GM21529 (cell line): ENCODE results near the gene MSI2.

Experiments
- ATAC-seq: cut with Tn5 transposase; IDR thresholded peaks from one replicate; pipeline ENCODE4 v1.9.1; 2021; ENCODE audit not compliant: unreplicated experiment

The MSI2 gene

GRCh38 chr17:57406981-57407286 is 150.6 kb downstream of the MSI2 start:
- ATAC-seq = no peak

DNA sequence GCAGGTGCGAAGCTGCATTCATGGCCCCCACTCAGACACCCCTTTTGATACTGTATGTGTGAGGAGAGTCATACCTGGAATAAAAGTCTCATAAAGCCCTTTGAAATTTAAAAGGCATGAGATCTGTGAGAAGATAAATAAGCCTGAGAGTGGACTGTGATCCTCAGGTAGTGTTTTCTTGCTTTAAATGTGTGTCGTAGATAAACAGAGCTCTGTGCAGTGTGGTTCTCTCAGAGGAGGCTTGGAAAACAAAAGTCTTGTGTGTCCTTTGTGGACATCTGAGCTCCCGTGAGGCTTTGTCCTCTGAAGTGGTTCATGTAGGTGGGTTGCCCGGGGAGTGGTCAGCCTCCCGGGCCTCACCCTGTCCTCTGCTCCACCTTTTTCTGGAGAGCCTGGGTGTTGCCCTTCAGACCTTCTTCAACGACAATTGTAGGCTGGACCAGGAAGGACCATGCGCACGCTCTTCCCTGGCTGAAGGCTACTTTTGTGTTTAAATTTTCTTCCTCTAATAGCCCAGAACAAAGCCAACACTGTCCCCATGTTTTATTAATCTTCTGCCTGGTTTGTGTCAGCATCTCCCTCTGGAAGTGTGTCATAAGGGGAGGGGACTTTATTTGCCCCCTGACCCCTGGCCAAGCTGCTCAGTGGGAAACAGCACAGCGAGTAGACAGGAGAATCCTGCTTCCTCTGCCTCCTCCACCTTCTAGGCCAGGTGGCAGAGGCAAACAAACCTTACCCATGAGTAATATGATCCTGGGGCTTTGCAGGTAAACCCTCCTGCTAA is 151.2 kb downstream of the MSI2 start:
- ATAC-seq = no peak

GRCh38 chr17:57408071-57408811 is 151.9 kb downstream of the MSI2 start:
- ATAC-seq = no peak

- no peak for ATAC-seq
Observed at GRCh38 chr17:57410169-57410568, 153.8 kb downstream of the MSI2 start.

DNA sequence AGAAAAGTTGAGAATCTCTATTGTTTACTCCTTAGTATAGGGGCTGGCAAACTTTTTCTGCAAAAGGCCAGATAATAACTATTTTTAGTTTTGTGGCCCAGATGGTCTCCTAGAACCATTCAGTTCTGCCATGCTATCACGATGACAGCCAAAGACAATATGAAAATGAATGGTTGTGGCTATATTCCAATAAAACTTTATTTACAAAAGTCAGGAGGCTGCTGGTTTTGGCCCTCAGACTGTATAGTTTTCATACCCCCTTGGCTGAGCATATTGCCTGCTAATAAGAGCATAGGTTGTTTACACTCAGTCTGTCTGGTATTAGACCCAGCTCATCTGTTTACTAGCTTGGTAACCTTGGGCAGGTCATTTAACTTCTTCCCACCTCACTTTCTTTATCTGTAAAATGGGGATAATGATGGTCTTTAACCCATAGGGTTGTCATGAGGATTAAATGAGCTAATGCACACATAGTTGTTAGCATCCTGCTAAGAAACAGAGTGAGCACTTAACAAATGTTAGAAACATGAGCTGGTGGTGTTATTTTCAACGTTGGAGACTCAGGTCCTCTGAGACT is 156.3 kb downstream of the MSI2 start:
- no peak for ATAC-seq

- no peak for ATAC-seq
Observed at GRCh38 chr17:57413848-57414651, 157.7 kb downstream of the MSI2 start.

DNA sequence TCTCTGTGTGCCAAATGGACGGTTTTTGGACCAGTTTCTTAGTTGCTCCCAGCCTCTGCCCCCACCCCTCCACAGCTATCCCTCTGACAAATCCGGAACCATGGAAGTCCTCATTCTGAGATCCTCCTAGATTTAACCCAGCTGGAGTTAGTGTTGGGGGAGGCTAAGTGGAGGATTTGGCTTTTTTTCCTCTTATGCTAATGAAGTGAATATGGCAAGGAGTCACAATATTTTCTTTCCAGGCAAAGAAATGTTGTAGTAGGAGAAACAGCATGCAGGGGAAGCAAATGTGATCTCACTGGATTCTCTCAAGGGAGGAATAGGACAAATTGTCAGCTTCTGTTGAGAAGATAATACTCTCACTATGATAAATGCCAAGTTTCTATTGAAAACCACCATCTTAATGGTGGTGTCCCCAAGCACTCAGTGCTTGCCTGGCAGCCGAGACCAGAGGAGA is 159.5 kb downstream of the MSI2 start:
- no peak for ATAC-seq

DNA sequence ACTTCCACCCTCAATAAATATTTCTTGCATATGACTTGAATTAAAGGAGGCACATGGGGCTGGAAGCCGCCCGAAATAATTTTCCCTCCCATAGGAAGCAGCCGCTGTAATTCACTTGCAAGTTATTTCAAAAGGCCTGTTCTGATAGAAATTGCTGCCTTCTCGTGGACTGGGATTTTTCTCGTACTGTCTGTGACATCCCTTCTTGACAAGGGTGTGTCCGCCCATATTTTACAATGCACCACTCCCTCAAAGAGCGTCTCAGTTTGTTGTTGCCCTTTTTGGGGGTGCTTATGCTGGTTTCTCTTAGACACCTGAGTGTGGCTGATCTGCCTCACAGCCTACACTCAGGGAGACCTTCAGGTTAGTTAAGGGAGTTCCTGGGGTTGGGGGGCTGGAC is 160.0 kb downstream of the MSI2 start:
- no peak for ATAC-seq

DNA sequence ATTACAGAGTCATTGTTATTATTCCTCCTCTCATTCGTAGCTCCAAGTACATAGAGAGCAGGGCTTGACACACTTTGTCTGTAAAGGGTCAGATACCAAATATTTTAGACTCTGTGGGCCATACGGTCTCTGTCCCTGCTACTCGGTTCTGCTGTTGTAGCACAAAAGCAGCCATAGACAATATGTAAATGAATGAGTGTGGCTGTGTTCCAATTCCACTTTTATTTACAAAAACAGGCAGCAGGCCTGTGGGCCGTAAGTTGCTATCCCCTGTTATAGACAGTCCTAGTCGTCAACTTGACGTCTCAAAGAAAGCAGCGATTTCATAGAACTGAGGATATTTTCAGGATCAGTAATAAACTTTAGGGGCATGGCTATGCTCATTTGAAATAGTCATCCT is 161.6 kb downstream of the MSI2 start:
- no peak for ATAC-seq

- no peak for ATAC-seq
Observed at GRCh38 chr17:57418463-57419246, 162.3 kb downstream of the MSI2 start.

DNA sequence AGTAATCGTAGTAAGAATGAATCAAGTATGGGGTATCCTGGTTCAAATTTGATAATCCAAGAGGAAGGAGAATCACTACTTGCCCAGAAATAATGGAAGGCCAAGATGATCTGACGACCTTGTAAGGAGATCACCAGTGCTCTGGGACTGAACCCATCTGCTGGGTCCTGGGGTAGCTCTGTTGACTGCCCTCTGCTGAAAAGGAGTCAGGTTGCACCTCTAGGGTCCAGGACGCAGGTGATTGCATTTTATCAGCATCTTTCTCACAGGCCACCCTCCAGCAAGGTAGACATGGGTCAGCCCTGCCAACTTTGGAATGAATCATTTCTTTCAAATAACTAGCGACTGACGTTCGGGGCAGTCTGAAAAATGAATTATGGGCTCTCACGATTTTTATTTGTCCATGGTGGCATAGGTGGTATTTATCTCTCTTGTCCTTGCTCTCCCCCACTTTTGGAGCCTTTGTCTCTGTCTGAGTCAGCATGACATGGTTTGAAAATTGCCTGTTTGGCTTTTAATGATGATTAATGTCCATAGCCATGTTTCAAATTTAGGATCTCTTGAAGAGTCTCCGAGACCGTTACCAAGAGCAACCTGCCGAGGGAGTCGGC is 163.7 kb downstream of the MSI2 start:
- no peak for ATAC-seq

DNA sequence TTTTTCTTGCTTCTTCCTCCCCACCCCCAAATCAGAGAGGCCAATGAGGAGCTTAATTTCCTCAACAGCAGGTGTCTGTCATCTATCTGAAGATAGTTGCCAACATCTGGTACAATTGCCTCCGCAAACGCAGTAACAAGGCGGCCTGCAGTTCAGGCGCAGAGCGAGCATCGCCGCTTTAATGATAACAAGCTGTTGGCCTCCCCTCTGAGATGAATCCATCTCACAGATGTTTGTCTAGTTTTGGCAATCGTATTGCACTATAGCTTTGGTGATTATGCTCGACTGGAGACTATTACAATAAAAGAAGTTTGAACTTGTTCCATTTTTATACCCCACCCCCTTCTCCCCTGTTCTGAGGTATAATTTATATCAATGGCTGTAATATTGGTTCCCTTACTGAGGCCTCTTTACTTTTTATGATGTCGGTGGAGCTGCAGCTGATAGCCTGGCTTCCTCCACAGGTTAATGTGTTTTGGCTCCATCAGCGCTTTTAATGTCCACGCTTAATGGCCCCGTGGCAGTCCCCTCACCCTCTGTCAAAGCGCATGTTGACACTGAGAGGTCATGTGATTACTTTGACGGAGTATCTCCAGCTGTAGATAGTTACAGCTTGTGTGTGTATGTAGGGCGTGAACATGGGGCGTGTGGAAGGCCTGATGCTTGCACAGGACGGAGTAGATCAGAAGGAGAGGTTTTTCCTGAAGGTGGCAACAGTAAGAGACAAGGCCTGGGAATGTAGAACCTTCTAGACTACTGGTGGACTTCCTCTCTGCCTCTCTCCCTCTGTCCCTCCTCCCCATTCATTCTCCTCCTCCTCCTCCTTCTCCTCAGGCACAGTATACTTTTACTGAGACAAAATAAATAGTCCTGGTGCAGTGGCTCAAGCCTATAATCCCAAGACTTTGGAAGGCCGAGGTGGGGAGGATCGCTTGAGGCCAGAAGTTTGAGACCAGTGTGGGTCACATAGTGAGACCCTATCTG is 164.7 kb downstream of the MSI2 start:
- no peak for ATAC-seq

GRCh38 chr17:57422574-57423164 is 166.3 kb downstream of the MSI2 start:
- ATAC-seq = peak; percentile 85

- no peak for ATAC-seq
Observed at GRCh38 chr17:57423541-57423940, 167.2 kb downstream of the MSI2 start.

DNA sequence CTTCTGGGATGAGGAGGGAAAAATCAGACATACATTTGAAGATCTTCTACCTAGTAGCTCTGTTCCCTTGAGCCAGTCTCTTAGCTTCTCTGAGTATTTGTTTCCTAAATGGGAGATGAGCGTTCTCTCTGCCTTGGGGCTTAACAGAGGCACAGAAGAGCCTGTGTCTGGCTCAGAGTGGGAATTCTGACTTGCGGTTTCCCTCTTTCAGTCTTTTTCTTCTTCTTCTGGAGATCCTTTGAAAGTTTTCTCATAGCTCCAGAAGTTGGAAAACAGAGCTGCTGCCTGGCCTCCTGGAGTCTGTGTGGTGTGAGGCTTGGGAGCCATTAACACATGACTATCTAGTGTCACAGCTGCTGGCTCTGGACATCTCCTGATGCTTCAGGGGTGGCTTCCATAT is 167.9 kb downstream of the MSI2 start:
- no peak for ATAC-seq

DNA sequence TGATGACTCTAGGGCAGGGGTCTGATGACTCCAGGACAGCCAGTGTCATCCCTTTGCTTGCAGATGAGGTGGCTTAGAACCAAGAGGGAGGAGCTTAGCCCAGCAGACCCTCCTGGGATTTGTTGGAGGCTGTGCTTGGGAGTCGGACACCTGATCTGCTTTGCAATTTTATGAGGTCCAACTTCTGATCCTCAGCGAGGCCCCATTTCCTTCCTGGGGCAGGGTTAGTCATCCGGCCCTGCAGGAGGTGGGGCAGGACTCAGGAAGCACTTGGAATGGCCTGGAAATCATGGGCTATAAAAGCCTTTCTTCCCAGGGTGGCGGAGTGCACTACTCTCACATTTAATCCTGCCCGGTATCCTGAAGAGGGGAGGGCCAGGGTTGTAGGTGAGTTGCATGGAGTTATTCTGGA is 168.5 kb downstream of the MSI2 start:
- ATAC-seq = no peak

GRCh38 chr17:57425431-57425830 is 169.1 kb downstream of the MSI2 start:
- ATAC-seq = no peak
